Activated B cell treated with CpG ODN at 0.5 μM for 24 hours (primary cell): ENCODE results near the gene VAV2. TPM values are rescaled to one million over a fixed set of nuclear protein-coding genes. Genes with fewer than 3 reads are reported as not detected.

ENCODE experiments used
- ATAC-seq: fragments of 200-7000 bp; cut with Tn5 transposase; one replicate; pipeline ENCODE4 v1.10.0; 2021; ENCODE audit warnings: low read depth, mild to moderate bottlenecking, moderate library complexity
- CTCF ChIA-PET: fragments of 350-600 bp; sonication (Branson Sonifier 250); formaldehyde crosslinking; loops from one replicate; lab custom pipeline; 2021; ENCODE audit warnings: antibody characterized with exemption; lab: Charles Lee
- POLR2A ChIA-PET: fragments of 350-600 bp; sonication (Branson Sonifier 250); formaldehyde crosslinking; loops from one replicate; lab custom pipeline; 2021; ENCODE audit warnings: antibody characterized with exemption; lab: Charles Lee
- DNase-seq: peaks from one replicate; pipeline ENCODE4 v3.0.0; 2022
- H3K27ac Mint-ChIP-seq: one replicate; pipeline ENCODE4 v1.8.0; 2020; ENCODE audit warnings: mixed read lengths
- H3K27me3 Mint-ChIP-seq: one replicate; pipeline ENCODE4 v1.8.0; 2021; ENCODE audit warnings: mixed read lengths
- H3K36me3 Mint-ChIP-seq: one replicate; pipeline ENCODE4 v1.8.0; 2021; ENCODE audit warnings: low read depth, mixed read lengths
- H3K4me1 Mint-ChIP-seq: one replicate; pipeline ENCODE4 v1.8.0; 2021; ENCODE audit warnings: mixed read lengths
- H3K4me3 Mint-ChIP-seq: one replicate; pipeline ENCODE4 v1.8.0; 2020; ENCODE audit warnings: mild to moderate bottlenecking, mixed read lengths
- H3K9me3 Mint-ChIP-seq: one replicate; pipeline ENCODE4 v1.8.0; 2020; ENCODE audit warnings: mixed read lengths
- CTCF ChIP-seq: fragments of 200-600 bp; IDR thresholded peaks from one replicate; pipeline ENCODE4 v1.8.0; 2022; ENCODE audit warnings: antibody characterized with exemption, mild to moderate bottlenecking
- intact Hi-C: fragments of 100-400 bp; cut with micrococcal nuclease; formaldehyde crosslinking; loops from one replicate; pipeline ENCODE4 v1.15.1; 2024
- total RNA-seq: library from RNA; stranded (reverse); gene quantifications from 2 replicates; pipeline ENCODE4 v1.2.3, GENCODE V29; 2022

VAV2 gene
- total RNA-seq, 1 donor from 2014 or later, result 99.6 TPM

DNA sequence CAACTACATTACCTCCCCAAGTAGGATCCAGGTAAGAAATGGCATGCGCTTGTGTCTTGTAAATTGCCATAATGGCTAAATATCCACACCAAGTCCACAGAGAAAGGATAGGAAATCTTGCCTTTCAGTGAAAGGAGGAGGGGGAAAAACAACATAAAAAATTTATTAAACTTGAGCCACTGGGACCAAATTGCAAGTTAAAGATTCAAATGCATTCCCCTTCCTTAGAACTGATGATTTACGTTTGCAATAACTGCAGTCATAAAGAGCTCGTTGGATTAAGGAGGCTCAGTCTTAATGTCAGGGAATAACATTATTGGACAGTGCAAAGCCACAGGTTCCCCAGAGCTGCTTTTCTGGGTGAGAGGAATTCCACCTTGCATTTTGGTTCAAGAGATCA is 161.4 kb downstream of the VAV2 start:
- Mint-ChIP-seq H3K27me3 (no peaks in the 10 kb centered on the region), H3K4me3 (peak overlapping the region; percentile 15), H3K36me3 (peaks cover 36% of the 10 kb centered on the region), H3K9me3 (no peaks in the 10 kb centered on the region), H3K27ac (peak overlapping the region; percentile 69), H3K4me1 (peaks cover 39% of the 10 kb centered on the region)
- DNase-seq (no peak), ATAC-seq (no peak)
- ChIA-PET CTCF (no interaction called here), POLR2A (interaction anchor here (0.7 kb wide), 1 partner anchor 884 kb away, joined by 5 read pairs; no protein-coding TSS in a partner anchor)
- no peak for TF ChIP-seq CTCF
- intact Hi-C loops, result no loop called here

DNA sequence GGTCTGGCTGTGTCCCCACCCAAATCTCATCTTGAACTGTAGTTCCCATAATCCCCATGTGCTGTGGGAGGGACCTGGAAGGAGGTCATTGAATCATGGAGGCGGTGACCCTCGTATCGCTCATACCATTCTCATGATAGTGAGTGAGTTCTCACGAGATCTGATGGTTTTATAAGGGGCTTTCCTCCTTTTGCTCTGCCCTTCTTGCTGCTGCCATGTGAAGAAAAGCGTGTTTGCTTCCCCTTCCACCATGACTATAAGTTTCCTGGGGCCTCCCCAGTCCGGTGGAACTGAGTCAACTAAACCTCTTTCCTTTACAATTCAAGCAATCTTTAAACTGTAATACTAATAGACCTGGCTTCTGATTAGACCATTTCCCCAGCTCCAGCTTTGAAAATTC is 161.8 kb downstream of the VAV2 start:
- ATAC-seq, result peak; percentile 56
- intact Hi-C loops, result no loop called here
- TF ChIP-seq CTCF, result no peak
- no peak for DNase-seq
- peak overlapping the region; percentile 69 for H3K27ac Mint-ChIP-seq
- no peaks in the 10 kb centered on the region for H3K9me3 Mint-ChIP-seq
- no peaks in the 10 kb centered on the region for H3K27me3 Mint-ChIP-seq
- peaks cover 36% of the 10 kb centered on the region for H3K36me3 Mint-ChIP-seq
- H3K4me1 Mint-ChIP-seq, result peaks cover 43% of the 10 kb centered on the region
- H3K4me3 Mint-ChIP-seq, result peak overlapping the region; percentile 15
- ChIA-PET CTCF (no interaction called here), POLR2A (interaction anchor here (0.7 kb wide), 1 partner anchor 883 kb away, joined by 5 read pairs; no protein-coding TSS in a partner anchor)

- no peak for TF ChIP-seq CTCF
- ChIA-PET CTCF (no interaction called here), POLR2A (no interaction called here)
- no peaks in the 10 kb centered on the region for H3K27me3 Mint-ChIP-seq
- peaks cover 56% of the 10 kb centered on the region for H3K4me1 Mint-ChIP-seq
- peaks cover 33% of the 10 kb centered on the region for H3K36me3 Mint-ChIP-seq
- intact Hi-C loops, result loop anchor here (5.0 kb wide), 1 partner anchor 39 kb away; no protein-coding TSS in a partner anchor
- no peak for ATAC-seq
- DNase-seq, result no peak
- peak overlapping the region; percentile 60 for H3K27ac Mint-ChIP-seq
- H3K9me3 Mint-ChIP-seq, result no peaks in the 10 kb centered on the region
- no peak overlapping the region for H3K4me3 Mint-ChIP-seq
Measured at GRCh38 chr9:133828338-133828997, 163.7 kb downstream of the VAV2 start.

DNA sequence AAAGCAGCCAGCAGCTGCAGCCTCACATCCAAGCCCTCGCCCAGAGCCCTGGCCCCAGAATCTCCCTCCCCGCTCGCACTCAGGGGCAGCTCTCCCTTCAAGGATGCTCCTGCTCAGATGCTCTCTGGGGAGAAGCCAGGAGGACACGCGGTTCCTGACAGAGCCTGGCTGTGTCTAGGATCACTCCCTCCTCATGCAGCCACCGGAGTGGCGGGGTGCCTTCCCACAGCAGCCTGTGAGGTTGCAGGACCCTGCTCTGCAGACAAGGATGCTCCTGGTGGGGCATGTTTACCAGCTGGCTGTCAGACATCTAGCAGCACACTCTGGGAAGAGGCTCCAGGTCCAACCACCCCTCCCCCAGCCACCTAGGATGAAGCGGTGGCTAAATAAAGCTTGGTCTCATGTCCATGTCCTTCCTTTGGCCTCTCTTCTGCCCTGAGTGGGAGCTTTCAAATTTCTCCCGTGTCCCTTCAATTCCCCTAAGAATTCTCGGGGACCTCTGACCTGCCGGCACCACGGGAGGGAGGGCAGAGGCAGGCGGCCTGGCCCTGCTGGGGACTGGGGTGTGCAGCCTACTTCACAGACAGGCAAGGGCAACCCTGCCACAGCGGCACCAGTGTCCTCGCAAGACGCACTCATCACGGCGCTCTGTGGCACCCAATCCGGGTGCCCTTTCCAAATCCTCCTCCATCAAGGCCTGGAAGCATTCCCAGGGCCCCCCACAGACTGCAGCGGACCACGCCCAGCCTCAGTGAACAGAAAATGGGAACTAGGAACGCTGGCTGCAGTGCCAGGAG is 165.6 kb downstream of the VAV2 start:
- ATAC-seq (no peak), DNase-seq (no peak)
- Mint-ChIP-seq H3K9me3 (no peaks in the 10 kb centered on the region), H3K27ac (peak overlapping the region; percentile 47), H3K4me1 (peaks cover 76% of the 10 kb centered on the region), H3K27me3 (no peaks in the 10 kb centered on the region), H3K36me3 (peaks cover 22% of the 10 kb centered on the region), H3K4me3 (no peak overlapping the region)
- POLR2A ChIA-PET, result interaction anchor here (0.6 to 1.2 kb wide), 2 partner anchors 44 to 234 kb away, joined by 3 to 4 read pairs; no protein-coding TSS in a partner anchor
- CTCF ChIA-PET, result interaction anchor here (1.0 kb wide), 1 partner anchor 45 kb away, joined by 3 read pairs; no protein-coding TSS in a partner anchor
- intact Hi-C loops, result loop anchor here (5.0 kb wide), 1 partner anchor 41 kb away; no protein-coding TSS in a partner anchor
- TF ChIP-seq CTCF, result no peak
